Right atrium auricular region (tissue), 2 donors: ENCODE measurements around the gene PRMT6. TPM values are rescaled to one million over a fixed set of nuclear protein-coding genes. Genes with fewer than 3 reads are reported as not detected.
"Not testable (repeated sequence)": the region's sequence is repeated elsewhere in the genome, so short reads cannot be mapped to it uniquely, and the experiment has no call there.

Experiments used
- DNase-seq: peaks from one replicate; pipeline ENCODE4 v3.0.0-alpha.2; 2019; ENCODE audit warnings: low spot score
- H3K27ac ChIP-seq, 2 donors: fragments of 200-600 bp; sonication (generic); 1 replicate in 1 of 2; 2 replicates in 1 of 2; pipeline ENCODE4 v1.5.1; 2016 to 2019
- H3K27me3 ChIP-seq, 2 donors: fragments of 200-600 bp; sonication (generic); one replicate each; pipeline versions ENCODE4 v1.5.1 to v1.6.0; 2017 to 2019
- H3K36me3 ChIP-seq: fragments of 200-600 bp; sonication (generic); one replicate; pipeline ENCODE4 v1.5.1; 2016
- H3K4me1 ChIP-seq, 2 donors: fragments of 200-600 bp; sonication (generic); one replicate each; pipeline versions ENCODE4 v1.5.1 to v1.6.0; 2017 to 2019
- H3K4me3 ChIP-seq, 2 donors: fragments of 200-600 bp; sonication (generic); 1 replicate in 1 of 2; 2 replicates in 1 of 2; pipeline ENCODE4 v1.5.1; 2017 to 2019; ENCODE audit warnings: mild to moderate bottlenecking in 1 of 2, moderate library complexity in 1 of 2
- H3K9me3 ChIP-seq, 2 donors: fragments of 200-600 bp; sonication (generic); one replicate each; pipeline ENCODE4 v1.5.1; 2019
- CTCF ChIP-seq, 2 donors: fragments of 200-600 bp; sonication (generic); IDR thresholded peaks; one replicate each; pipeline ENCODE4 v1.5.1; 2019; ENCODE audit warnings: antibody characterized with exemption in 2 of 2
- total RNA-seq, 2 donors: library from RNA; depleted of rRNA; stranded (reverse); fragments of >200 nt; gene quantifications; one replicate each; pipeline ENCODE4 v1.1.0, GENCODE V29; 2016

The PRMT6 gene
- total RNA-seq, 2 donors from 2014 or later, result 2.9 to 6.8 TPM

DNA sequence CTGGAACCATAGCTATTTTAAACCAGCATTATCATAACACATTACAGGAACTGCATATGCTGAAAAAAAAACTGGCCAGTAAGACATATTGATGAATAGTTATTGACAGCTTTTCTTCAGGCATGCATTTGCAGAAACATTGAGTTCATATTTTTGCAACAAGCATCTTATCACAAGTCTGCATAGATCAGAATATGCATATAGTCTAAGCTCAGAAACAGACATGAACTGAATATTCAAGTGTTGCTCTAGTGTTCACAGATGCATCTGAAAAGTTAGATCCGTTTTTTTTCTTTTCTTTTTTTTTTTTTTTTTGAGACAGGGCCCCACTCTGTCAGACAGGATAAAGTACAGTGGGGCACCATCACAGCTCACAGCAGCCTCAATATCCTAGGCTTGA is 22.8 kb downstream of the PRMT6 start:
- no peak for DNase-seq
- H3K9me3 ChIP-seq, result no peaks in the 10 kb centered on the region
- H3K27me3 ChIP-seq, result no peaks in the 10 kb centered on the region
- no peak overlapping the region for H3K27ac ChIP-seq
- TF ChIP-seq CTCF (IDR thresholded peaks at IDR 0.05), result no peak
- H3K4me3 ChIP-seq, result no peak overlapping the region
- no peaks in the 10 kb centered on the region for H3K4me1 ChIP-seq
- no peaks in the 10 kb centered on the region for H3K36me3 ChIP-seq

DNA sequence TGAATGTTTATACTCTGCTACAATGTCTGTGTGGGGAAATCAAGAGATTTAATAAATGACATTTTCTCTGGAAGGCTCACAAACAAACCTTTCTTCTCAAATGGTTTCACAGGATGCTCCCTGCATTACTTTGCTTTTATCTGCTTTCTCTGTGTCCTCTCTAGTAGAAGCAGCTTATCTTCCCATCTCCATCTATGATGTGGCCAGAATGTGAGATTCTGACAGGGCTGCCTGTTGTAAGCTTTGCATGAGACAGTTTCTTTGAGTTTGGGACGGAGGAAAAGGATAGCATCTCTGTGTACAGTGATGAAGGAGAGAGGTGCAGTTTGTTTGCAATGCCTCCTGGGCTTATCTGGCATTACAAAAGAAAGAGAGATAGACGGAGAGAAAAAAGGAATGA is 24.6 kb downstream of the PRMT6 start:
- H3K36me3 ChIP-seq, result no peaks in the 10 kb centered on the region

DNA sequence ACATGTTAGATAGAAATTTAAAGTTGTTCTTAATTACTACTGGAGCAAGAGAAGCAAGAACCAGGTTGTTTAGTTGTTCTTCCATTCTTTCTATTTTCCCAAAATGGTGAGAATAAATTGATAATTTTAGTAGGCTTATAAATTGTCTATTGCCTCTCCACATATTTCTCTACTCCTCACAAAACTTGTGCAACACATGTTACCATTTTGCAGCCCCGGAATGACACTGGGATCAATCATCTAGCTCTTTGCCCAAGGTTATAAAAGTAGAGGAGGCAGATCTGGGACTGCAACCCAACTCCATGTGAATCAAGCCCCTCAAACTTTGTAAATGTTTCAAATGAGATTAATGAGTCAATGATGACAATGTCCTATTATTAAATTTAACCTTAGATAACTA is 34.9 kb downstream of the PRMT6 start:
- no peaks in the 10 kb centered on the region for H3K27me3 ChIP-seq
- DNase-seq, result no peak

More for the DNA sequence above, 24.6 kb downstream of the PRMT6 start:
- Histone ChIP-seq H3K27ac (no peak overlapping the region), H3K27me3 (no peaks in the 10 kb centered on the region), H3K9me3 (peaks cover 0 to 18% of the 10 kb centered on the region in 2 donors), H3K4me3 (no peak overlapping the region), H3K4me1 (no peaks in the 10 kb centered on the region)
- no peak for DNase-seq
- TF ChIP-seq CTCF (IDR thresholded peaks at IDR 0.05), result no peak

GRCh38 chr1:107093395-107093794 is 36.9 kb downstream of the PRMT6 start:
- H3K4me1 ChIP-seq, DNase-seq, H3K27ac ChIP-seq, H3K4me3 ChIP-seq, H3K36me3 ChIP-seq, H3K27me3 ChIP-seq, H3K9me3 ChIP-seq: not testable (repeated sequence)

More for the DNA sequence above, 34.9 kb downstream of the PRMT6 start:
- TF ChIP-seq CTCF (IDR thresholded peaks at IDR 0.05), result no peak
- Histone ChIP-seq H3K4me1 (no peaks in the 10 kb centered on the region), H3K27ac (no peak overlapping the region), H3K36me3 (no peaks in the 10 kb centered on the region), H3K4me3 (no peak overlapping the region), H3K9me3 (no peaks in the 10 kb centered on the region)

GRCh38 chr1:107095647-107096046 is 39.2 kb downstream of the PRMT6 start:
- DNase-seq, result no peak
- no peak overlapping the region for H3K27ac ChIP-seq
- TF ChIP-seq CTCF (IDR thresholded peaks at IDR 0.05), result no peak
- H3K4me3 ChIP-seq, result no peak overlapping the region
- H3K9me3 ChIP-seq, result no peaks in the 10 kb centered on the region
- H3K27me3 ChIP-seq, result no peaks in the 10 kb centered on the region
- no peaks in the 10 kb centered on the region for H3K4me1 ChIP-seq
- no peaks in the 10 kb centered on the region for H3K36me3 ChIP-seq

DNA sequence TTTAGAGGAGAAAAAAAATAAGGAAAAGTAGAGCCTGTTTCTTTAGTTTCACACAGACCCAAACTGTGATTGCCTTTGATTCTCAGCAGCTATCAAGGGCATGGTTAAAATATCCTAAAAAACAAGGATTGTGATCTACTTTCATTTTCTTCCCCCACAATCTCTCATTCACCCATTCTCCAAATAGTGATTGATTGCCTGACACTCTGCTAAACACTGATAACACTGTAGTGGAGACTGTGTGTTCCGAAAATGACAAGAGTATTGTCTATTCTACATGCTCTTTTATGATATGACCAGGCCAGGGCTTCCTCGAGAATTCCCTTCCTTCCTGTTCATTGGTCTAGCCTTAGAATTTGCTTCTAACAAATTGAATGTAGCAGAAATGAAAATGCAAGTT is 40.2 kb downstream of the PRMT6 start:
- Histone ChIP-seq H3K36me3 (no peaks in the 10 kb centered on the region), H3K27me3 (no peaks in the 10 kb centered on the region), H3K4me3 (no peak overlapping the region), H3K27ac (no peak overlapping the region), H3K4me1 (no peaks in the 10 kb centered on the region), H3K9me3 (no peaks in the 10 kb centered on the region)
- no peak for TF ChIP-seq CTCF (IDR thresholded peaks at IDR 0.05)
- no peak for DNase-seq
